K562 (cell line): ENCODE measurements around the gene FGF1.

Experiments
- KDM5B ChIP-seq: fragments of 200-600 bp; sonication (generic); IDR thresholded peaks from 2 replicates; pipeline ENCODE4 v1.6.1; 2012; ENCODE audit warnings: low read depth, mild to moderate bottlenecking, moderate library complexity, low read length, control low read depth, inconsistent platforms; ENCODE audit not compliant: insufficient replicate concordance
- MXI1 ChIP-seq: IDR thresholded peaks from 2 replicates; pipeline ENCODE4 v1.6.1; 2011; ENCODE audit warnings: low read depth, mild to moderate bottlenecking, improper control_type of control experiment, low read length
- ZZZ3 ChIP-seq: fragments of 450-650 bp; IDR thresholded peaks from 2 replicates; pipeline ENCODE4 v1.6.1; 2016; ENCODE audit warnings: antibody characterized with exemption, mild to moderate bottlenecking, moderate library complexity
- TF ChIP-seq, protein P1 (sequence below), 3 experiments: IDR thresholded peaks in 2 of 3; conservative IDR thresholded peaks in 1 of 3; 2 replicates each; pipeline ENCODE4 v1.5.1; 2011 to 2012; ENCODE audit warnings: low read length in 3 of 3, mild to moderate bottlenecking in 3 of 3, control low read depth in 2 of 3, improper control_type of control experiment in 1 of 3, inconsistent platforms in 1 of 3, low read depth in 1 of 3, mixed read lengths in 1 of 3, moderate library complexity in 1 of 3; ENCODE audit not compliant: insufficient read depth in 2 of 3

DNA sequence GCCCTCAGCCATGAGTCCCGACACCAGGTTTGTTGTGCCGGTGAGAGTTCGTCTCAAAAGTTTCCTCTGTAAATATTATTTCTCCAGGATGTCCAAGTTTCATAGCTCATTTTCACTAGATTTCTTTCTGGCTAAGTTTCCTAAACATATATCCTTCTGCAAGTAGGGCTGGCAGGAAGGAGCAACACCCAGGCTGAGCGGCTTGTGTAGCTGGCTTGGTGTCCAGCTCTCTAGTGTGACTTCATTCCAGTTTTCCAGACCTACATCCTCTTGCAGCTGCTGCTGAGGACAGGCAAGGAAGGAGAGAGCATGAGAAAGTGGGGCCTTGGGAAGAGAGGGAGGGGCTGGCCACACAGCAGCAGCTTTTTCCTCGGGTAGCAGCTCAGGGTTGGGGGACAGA is 80.3 kb downstream of the FGF1 start:
- TF ChIP-seq MXI1: no peak
- no peak for TF ChIP-seq KDM5B
- TF ChIP-seq ZZZ3: no peak
- TF ChIP-seq, protein P1, sequence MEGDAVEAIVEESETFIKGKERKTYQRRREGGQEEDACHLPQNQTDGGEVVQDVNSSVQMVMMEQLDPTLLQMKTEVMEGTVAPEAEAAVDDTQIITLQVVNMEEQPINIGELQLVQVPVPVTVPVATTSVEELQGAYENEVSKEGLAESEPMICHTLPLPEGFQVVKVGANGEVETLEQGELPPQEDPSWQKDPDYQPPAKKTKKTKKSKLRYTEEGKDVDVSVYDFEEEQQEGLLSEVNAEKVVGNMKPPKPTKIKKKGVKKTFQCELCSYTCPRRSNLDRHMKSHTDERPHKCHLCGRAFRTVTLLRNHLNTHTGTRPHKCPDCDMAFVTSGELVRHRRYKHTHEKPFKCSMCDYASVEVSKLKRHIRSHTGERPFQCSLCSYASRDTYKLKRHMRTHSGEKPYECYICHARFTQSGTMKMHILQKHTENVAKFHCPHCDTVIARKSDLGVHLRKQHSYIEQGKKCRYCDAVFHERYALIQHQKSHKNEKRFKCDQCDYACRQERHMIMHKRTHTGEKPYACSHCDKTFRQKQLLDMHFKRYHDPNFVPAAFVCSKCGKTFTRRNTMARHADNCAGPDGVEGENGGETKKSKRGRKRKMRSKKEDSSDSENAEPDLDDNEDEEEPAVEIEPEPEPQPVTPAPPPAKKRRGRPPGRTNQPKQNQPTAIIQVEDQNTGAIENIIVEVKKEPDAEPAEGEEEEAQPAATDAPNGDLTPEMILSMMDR (IDR thresholded peaks at IDR 0.05 in 2 of 3, conservative IDR thresholded peaks at IDR 0.05 in 1 of 3; ENCODE audit: insufficient read depth in 2 of 3, low read depth in 1 of 3, low read length in 3 of 3): no peak
